Pancreas (tissue), 10 donors: Measurements from ENCODE around the gene HOXD10. TPM values are rescaled to one million over a fixed set of nuclear protein-coding genes. Genes with fewer than 3 reads are reported as not detected.

ENCODE experiments used
- ATAC-seq, 4 donors: fragments of 200-7000 bp; cut with Tn5 transposase; one replicate each; pipeline versions ENCODE4 v1.8.0 to v1.9.1; 2020; ENCODE audit warnings: mild to moderate bottlenecking in 4 of 4, moderate library complexity in 4 of 4
- DNase-seq, 6 donors: peaks; one replicate each; pipeline ENCODE4 v3.0.0-alpha.2; 2020
- FAIRE-seq: peaks from 2 replicates; lab custom pipeline; 2012; peaks lifted over from hg19 to GRCh38; lab: Jason Lieb, UNC
- H3K27ac ChIP-seq, 4 donors: fragments of 200-600 bp; sonication (generic); 1 replicate in 3 of 4; 2 replicates in 1 of 4; pipeline versions ENCODE4 v1.5.0 to v1.8.0; 2020
- H3K27me3 ChIP-seq, 4 donors: fragments of 200-600 bp; one replicate each; pipeline ENCODE4 v1.8.0; 2021
- H3K36me3 ChIP-seq, 3 donors: fragments of 200-600 bp; sonication (generic) in 1 of 3; one replicate each; pipeline versions ENCODE4 v1.5.0 to v1.8.0; 2020 to 2021
- H3K4me1 ChIP-seq, 3 donors: fragments of 200-600 bp; one replicate each; pipeline ENCODE4 v1.8.0; 2021
- H3K4me3 ChIP-seq, 4 donors: fragments of 200-600 bp; sonication (generic) in 2 of 4; one replicate each; pipeline versions ENCODE4 v1.5.0 to v1.8.0; 2020 to 2021
- H3K9me3 ChIP-seq, 4 donors: fragments of 200-600 bp; one replicate each; pipeline ENCODE4 v1.8.0; 2021
- CTCF ChIP-seq, 4 donors: fragments of 200-600 bp; sonication (generic) in 3 of 4; IDR thresholded peaks; one replicate each; pipeline versions ENCODE4 v1.5.0 to v1.8.0; 2021; ENCODE audit warnings: antibody characterized with exemption in 4 of 4
- WGBS, 2 donors: extraction: QIAGEN DNeasy Blood & Tissue Kit; methylation state at CpG; one replicate each; pipeline ENCODE4 v1.1.7; 2013; 5-methylcytosine and 5-hydroxymethylcytosine counted together
- intact Hi-C, 3 donors: fragments of 100-400 bp; cut with DNase I; formaldehyde crosslinking; loops; one replicate each; pipeline versions ENCODE4 v1.11.1 to v1.14.2; 2022
- polyA plus RNA-seq, 2 donors: library from polyadenylated mRNA; stranded (reverse); fragments of 200-250 nt; gene quantifications; one replicate each; pipeline ENCODE4 v1.2.3, GENCODE V29; 2013
- total RNA-seq, 6 donors: library from RNA; stranded (reverse); fragmentation: NEBNext Ultra II Directional in 4 of 6; extraction: Animal tissue kit (Norgen Biotek cat#: 25700) in 4 of 6; gene quantifications; one replicate each; pipeline versions ENCODE4 v1.2.1 to v1.2.4, GENCODE V29; 2021 to 2023
- donor health status: healthy with polysubstance abuse.
- donor health status: DM: no; HTN: no; CAD: no; lungs with moderate emphysema.
- donor health status: DM: no; HTN: no; CAD: no.
- donor health status: control.
- donor health status: control.
- donor health status: Bipolar disorder and iron deficiency.
- donor health status: DM: yes; HTN: yes; CAD: no.
- donor health status: DM: no; HTN: no; CAD: no.
- donor health status: DM: no; HTN: no; CAD: no.
- donor health status: DM: yes; HTN: yes; CAD: no.

The HOXD10 gene
- total and polyA plus RNA-seq, 8 donors = not detected

DNA sequence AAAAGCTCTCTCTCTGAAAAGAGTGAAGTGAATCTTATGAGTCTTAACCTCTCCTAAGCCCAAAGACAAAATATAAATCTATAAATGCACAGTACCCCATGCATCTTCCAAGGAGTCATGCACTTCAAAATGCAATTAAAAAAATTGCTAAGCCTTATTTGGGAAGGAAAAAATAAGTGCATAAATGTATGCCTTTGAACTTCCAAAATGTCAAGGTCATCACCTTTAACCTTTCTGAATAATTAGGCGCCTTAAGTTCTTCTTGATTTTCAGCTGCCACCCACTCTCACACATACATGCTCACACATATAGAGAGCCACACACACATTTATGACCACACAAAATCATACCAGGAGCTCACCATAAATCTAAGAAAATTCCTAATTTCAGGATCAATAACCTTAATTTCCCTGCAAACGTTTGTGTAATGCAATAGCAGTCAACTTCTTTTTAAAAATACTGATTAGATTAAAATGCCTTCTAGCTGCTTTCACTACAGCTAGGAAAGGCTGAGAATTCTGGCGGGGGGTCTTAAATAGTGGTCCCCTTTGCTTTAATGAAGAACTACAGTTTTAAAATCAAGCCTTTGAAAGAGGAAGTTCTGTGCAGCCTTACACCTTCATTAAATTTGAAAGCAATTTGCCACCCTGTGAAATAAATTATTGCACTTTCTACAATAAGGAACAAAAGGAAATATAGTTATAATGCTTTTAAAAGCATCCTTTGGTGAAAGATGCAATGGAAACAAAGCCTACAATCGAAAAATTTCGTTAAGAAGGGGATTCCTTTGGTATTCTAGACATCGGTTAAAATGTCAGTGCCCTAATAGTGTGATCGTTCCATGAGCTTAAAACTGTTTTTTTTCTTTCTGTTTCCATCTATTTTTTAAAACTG lies 5.9 kb upstream of the HOXD10 start:
- Histone ChIP-seq H3K9me3 (no peaks in the 10 kb centered on the region), H3K36me3 (no peaks in the 10 kb centered on the region), H3K4me1 (no peaks in the 10 kb centered on the region), H3K27me3 (peaks cover 8 to 83% (median 21%) of the 10 kb centered on the region in 4 donors), H3K27ac (no peak overlapping the region), H3K4me3 (no peak overlapping the region)
- intact Hi-C loops = no loop called here
- WGBS, 2 donors = 15 to 19% methylated on average over 7 of the region's 7 CpGs
- FAIRE-seq (no peak), ATAC-seq (no peak), DNase-seq (no peak)
- TF ChIP-seq CTCF (IDR thresholded peaks at IDR 0.05) = no peak

GRCh38 chr2:176111309-176111663 lies 5.3 kb upstream of the HOXD10 start:
- ATAC-seq (peak in 3 of 4 donors; percentile 47 to 70 (median 51)), FAIRE-seq (no peak), DNase-seq (peak in 1 of 6 donors; percentile 64)
- Histone ChIP-seq H3K4me3 (no peak overlapping the region), H3K36me3 (no peaks in the 10 kb centered on the region), H3K4me1 (no peaks in the 10 kb centered on the region), H3K9me3 (no peaks in the 10 kb centered on the region), H3K27ac (no peak overlapping the region), H3K27me3 (peaks cover 8 to 89% (median 27%) of the 10 kb centered on the region in 4 donors)
- TF ChIP-seq CTCF (IDR thresholded peaks at IDR 0.05) = peak in 1 of 4 donors; percentile 22
- intact Hi-C loops = no loop called here
- WGBS, 2 donors = 4% methylated on average over 16 of the region's 16 CpGs

DNA sequence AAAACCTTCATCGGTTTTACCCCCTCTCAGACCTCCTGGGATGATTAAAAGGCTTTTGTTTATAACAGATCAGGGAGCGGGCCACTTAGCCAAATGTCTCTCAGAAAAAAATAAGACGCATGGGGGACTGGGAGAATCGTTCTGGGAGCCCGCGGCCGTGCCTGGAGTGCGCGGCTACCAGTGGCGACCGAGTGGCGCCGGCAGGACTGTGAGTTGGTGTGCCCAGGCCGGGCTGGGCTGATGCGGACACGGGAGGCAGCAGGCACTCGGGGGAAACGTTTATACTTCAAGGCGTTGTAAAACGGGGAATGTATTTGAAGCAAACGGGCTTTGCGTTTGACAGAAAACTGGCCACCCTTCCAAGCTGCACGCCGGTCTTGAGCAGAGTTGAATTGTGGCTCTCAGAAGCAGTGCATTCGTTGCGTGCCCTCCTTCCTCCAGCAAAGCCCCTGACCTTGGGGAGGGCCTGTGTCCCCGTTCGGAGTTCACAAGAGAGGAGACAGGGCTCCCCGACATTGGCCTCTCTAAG lies 4.7 kb upstream of the HOXD10 start:
- ATAC-seq (no peak), FAIRE-seq (no peak), DNase-seq (no peak)
- no peaks in the 10 kb centered on the region for H3K36me3 ChIP-seq
- intact Hi-C loops = no loop called here
- no peak overlapping the region for H3K4me3 ChIP-seq
- no peaks in the 10 kb centered on the region for H3K4me1 ChIP-seq
- H3K27me3 ChIP-seq = peaks cover 8 to 92% (median 33%) of the 10 kb centered on the region in 4 donors
- 5 to 7% methylated on average over 29 of the region's 29 CpGs for WGBS, 2 donors
- no peak overlapping the region for H3K27ac ChIP-seq
- no peak for TF ChIP-seq CTCF (IDR thresholded peaks at IDR 0.05)
- no peaks in the 10 kb centered on the region for H3K9me3 ChIP-seq

DNA sequence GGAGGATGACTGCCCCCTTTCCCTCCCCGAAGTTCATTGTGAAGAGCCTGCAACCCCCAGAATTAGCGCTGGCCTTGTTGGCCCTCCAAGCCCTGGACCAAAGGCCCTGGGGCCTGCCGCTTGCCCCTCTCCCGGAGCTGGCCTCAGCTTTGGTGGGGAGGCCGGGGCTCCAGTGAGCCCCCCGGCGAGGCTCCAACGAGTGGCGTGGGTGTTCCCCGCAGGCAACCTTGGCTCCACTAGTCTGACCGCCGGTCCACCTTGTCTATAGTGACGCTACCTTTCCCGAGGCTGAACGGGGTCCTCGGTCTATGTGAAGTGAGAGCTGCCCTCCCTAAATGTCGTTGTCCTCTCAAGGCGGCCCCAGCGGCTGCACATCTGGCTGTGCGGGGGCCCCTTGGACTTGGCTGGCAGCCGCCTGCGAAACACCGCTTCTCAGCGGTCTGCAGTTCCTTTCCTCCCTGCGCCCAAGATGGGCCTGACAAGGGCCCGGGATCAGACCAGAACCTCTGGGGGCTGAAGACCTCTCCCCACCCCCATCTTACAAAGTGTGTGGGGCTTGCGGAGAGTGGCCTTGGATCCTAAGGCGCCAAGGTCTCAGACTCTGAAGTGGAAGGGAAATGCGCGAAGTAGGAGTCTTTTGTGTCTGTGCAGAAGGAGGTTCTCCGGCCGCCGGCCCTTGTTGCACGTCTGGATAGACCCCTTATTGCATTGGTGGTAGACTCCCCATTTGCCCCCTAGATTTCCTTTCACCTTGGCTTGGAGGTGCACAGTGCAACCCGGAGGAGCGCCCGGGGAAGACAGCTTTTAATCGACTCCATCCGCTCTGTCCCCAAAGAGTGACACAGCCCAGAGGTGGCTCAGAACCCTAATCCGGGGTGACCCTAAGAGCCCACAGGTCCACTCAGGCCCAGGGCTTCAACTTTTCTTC lies 3.9 kb upstream of the HOXD10 start:
- DNase-seq = no peak
- H3K27me3 ChIP-seq = peaks cover 8 to 95% (median 34%) of the 10 kb centered on the region in 4 donors
- 7 to 8% methylated on average over 40 of the region's 40 CpGs for WGBS, 2 donors
- no peak for ATAC-seq
- no peak for FAIRE-seq
- H3K27ac ChIP-seq = no peak overlapping the region
- no peak overlapping the region for H3K4me3 ChIP-seq
- no peaks in the 10 kb centered on the region for H3K4me1 ChIP-seq
- intact Hi-C loops = no loop called here
- TF ChIP-seq CTCF (IDR thresholded peaks at IDR 0.05) = no peak
- H3K36me3 ChIP-seq = no peaks in the 10 kb centered on the region
- no peaks in the 10 kb centered on the region for H3K9me3 ChIP-seq
